ENCODE measurements around the gene FAHD2A. TPM values are rescaled to one million over a fixed set of nuclear protein-coding genes. Genes with fewer than 3 reads are reported as not detected.

Gene FAHD2A
- total and polyA plus RNA-seq, 8 donors: 23.6 to 42.3 (median 37.3) TPM

DNA sequence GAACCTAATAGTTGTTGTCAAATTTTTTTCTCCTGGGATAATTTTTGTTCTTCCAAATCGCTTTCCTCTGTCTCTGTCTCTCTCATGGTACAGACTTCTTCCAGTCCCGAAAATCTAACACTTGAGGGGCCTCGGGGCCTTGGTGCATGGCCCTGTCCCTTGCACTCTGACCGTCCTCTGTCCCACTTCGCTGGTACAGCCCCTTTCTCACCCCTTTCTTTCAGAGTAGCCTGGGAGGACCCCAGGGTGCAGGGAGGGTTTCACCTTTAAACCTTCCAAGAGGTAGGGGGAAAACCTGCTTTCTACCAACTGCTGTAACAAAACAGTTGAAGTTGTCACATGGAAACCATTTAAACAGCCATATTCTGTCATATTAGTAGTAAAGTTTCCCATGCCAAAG is 22.2 kb upstream of the FAHD2A start:
- intact Hi-C loops (cut with DNase I): no loop called here
- Histone ChIP-seq H3K4me3 (no peak overlapping the region), H3K9me3 (no peaks in the 10 kb centered on the region), H3K36me3 (no peaks in the 10 kb centered on the region), H3K27ac (no peak overlapping the region), H3K4me1 (no peaks in the 10 kb centered on the region), H3K27me3 (peaks cover 0 to 31% of the 10 kb centered on the region in 2 donors)
- no peak for DNase-seq
- ATAC-seq: no peak
- TF ChIP-seq, protein P1, sequence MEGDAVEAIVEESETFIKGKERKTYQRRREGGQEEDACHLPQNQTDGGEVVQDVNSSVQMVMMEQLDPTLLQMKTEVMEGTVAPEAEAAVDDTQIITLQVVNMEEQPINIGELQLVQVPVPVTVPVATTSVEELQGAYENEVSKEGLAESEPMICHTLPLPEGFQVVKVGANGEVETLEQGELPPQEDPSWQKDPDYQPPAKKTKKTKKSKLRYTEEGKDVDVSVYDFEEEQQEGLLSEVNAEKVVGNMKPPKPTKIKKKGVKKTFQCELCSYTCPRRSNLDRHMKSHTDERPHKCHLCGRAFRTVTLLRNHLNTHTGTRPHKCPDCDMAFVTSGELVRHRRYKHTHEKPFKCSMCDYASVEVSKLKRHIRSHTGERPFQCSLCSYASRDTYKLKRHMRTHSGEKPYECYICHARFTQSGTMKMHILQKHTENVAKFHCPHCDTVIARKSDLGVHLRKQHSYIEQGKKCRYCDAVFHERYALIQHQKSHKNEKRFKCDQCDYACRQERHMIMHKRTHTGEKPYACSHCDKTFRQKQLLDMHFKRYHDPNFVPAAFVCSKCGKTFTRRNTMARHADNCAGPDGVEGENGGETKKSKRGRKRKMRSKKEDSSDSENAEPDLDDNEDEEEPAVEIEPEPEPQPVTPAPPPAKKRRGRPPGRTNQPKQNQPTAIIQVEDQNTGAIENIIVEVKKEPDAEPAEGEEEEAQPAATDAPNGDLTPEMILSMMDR (IDR thresholded peaks at IDR 0.05): no peak

GRCh38 chr2:95380731-95381130 is 21.8 kb upstream of the FAHD2A start:
- no peaks in the 10 kb centered on the region for H3K4me1 ChIP-seq
- H3K4me3 ChIP-seq: no peak overlapping the region
- H3K36me3 ChIP-seq: no peaks in the 10 kb centered on the region
- H3K27ac ChIP-seq: no peak overlapping the region
- intact Hi-C loops (cut with DNase I): no loop called here
- ATAC-seq (no peak), DNase-seq (no peak)
- TF ChIP-seq, protein P1 (IDR thresholded peaks at IDR 0.05): no peak
- H3K27me3 ChIP-seq: peaks cover 0 to 27% of the 10 kb centered on the region in 2 donors
- H3K9me3 ChIP-seq: no peaks in the 10 kb centered on the region

GRCh38 chr2:95381212-95382191 is 21.0 kb upstream of the FAHD2A start:
- TF ChIP-seq, protein P1 (IDR thresholded peaks at IDR 0.05): no peak

DNA sequence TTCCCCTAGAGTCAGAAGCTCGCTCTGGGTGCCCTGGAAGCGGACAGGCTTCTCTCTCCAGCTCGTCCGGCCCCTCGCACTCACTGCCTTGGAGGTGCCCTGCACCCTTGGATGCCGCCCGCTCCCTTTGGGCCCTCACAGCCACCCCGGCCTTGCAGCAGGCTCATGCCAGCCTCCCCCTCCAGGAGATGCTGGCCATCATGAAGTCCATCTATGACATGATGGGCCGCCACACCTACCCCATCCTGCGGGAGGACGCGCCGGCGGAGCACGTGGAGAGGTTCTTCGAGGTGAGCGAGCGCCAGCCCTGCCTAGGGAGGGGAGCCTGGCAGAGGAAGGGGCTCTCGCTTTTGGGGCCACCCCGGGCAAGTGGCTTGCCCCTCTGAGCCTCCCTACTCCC is 20.3 kb upstream of the FAHD2A start:
- H3K4me3 ChIP-seq: no peak overlapping the region
- no peaks in the 10 kb centered on the region for H3K9me3 ChIP-seq
- H3K36me3 ChIP-seq: no peaks in the 10 kb centered on the region
- H3K27me3 ChIP-seq: peaks cover 0 to 17% of the 10 kb centered on the region in 2 donors
- TF ChIP-seq, protein P1 (IDR thresholded peaks at IDR 0.05): no peak
- no peak for ATAC-seq
- no peaks in the 10 kb centered on the region for H3K4me1 ChIP-seq
- DNase-seq: no peak
- H3K27ac ChIP-seq: no peak overlapping the region
- intact Hi-C loops (cut with DNase I): no loop called here

More at GRCh38 chr2:95381212-95382191, 21.0 kb upstream of the FAHD2A start:
- Histone ChIP-seq H3K36me3 (no peaks in the 10 kb centered on the region), H3K27me3 (peaks cover 0 to 22% of the 10 kb centered on the region in 2 donors), H3K4me3 (no peak overlapping the region), H3K27ac (no peak overlapping the region), H3K4me1 (no peaks in the 10 kb centered on the region), H3K9me3 (no peaks in the 10 kb centered on the region)
- intact Hi-C loops (cut with DNase I): no loop called here
- ATAC-seq (no peak), DNase-seq (no peak)
